NCI-H128 (cell line): ENCODE measurements around the gene FARP1.
"Not testable (repeated sequence)": the region's sequence is repeated elsewhere in the genome, so short reads cannot be mapped to it uniquely, and the experiment has no call there.

Source experiments
- DNase-seq: peaks from one replicate; lab custom pipeline; 2025; ENCODE audit not compliant: unreplicated experiment; lab: John Stamatoyannopoulos, UW

FARP1 gene

GRCh38 chr13:98352226-98352625 is 209.3 kb downstream of the FARP1 start:
- DNase-seq, result no peak

- no peak for DNase-seq
Measured at GRCh38 chr13:98353750-98354149, 210.9 kb downstream of the FARP1 start.

- DNase-seq, result no peak
Measured at GRCh38 chr13:98358937-98359336, 216.0 kb downstream of the FARP1 start.

GRCh38 chr13:98360545-98360944 is 217.7 kb downstream of the FARP1 start:
- no peak for DNase-seq

GRCh38 chr13:98363326-98363725 is 220.4 kb downstream of the FARP1 start:
- DNase-seq, result no peak

- DNase-seq, result no peak
Measured at GRCh38 chr13:98364179-98364578, 221.3 kb downstream of the FARP1 start.

- no peak for DNase-seq
Measured at GRCh38 chr13:98364647-98365046, 221.8 kb downstream of the FARP1 start.

- DNase-seq, result no peak
Measured at GRCh38 chr13:98365302-98365701, 222.4 kb downstream of the FARP1 start.

GRCh38 chr13:98366010-98366409 is 223.1 kb downstream of the FARP1 start:
- DNase-seq, result no peak

- DNase-seq, result no peak
Measured at GRCh38 chr13:98366443-98366842, 223.5 kb downstream of the FARP1 start.

- DNase-seq, result no peak
Measured at GRCh38 chr13:98366959-98367358, 224.1 kb downstream of the FARP1 start.

- DNase-seq, result no peak
Measured at GRCh38 chr13:98368019-98368418, 225.1 kb downstream of the FARP1 start.

GRCh38 chr13:98369520-98369919 is 226.6 kb downstream of the FARP1 start:
- not testable (repeated sequence) for DNase-seq

- DNase-seq, result no peak
Measured at GRCh38 chr13:98370261-98370660, 227.4 kb downstream of the FARP1 start.

- DNase-seq, result no peak
Measured at GRCh38 chr13:98370806-98371515, 228.1 kb downstream of the FARP1 start.

GRCh38 chr13:98371516-98372023 is 228.7 kb downstream of the FARP1 start:
- DNase-seq, result no peak

- no peak for DNase-seq
Measured at GRCh38 chr13:98372876-98373275, 230.0 kb downstream of the FARP1 start.

GRCh38 chr13:98374750-98375149 is 231.9 kb downstream of the FARP1 start:
- no peak for DNase-seq

- no peak for DNase-seq
Measured at GRCh38 chr13:98377635-98378378, 234.9 kb downstream of the FARP1 start.

- no peak for DNase-seq
Measured at GRCh38 chr13:98384739-98385138, 241.8 kb downstream of the FARP1 start.

- peak; percentile 16 for DNase-seq
Measured at GRCh38 chr13:98385606-98386005, 242.7 kb downstream of the FARP1 start.

GRCh38 chr13:98386637-98387036 is 243.7 kb downstream of the FARP1 start:
- peak; percentile 39 for DNase-seq
